NCI-H2196 (cell line): ENCODE measurements around the gene CCDC28B.

Experiments used
- DNase-seq: peaks from one replicate; lab custom pipeline; 2025; ENCODE audit not compliant: unreplicated experiment; lab: John Stamatoyannopoulos, UW

The CCDC28B gene

DNA sequence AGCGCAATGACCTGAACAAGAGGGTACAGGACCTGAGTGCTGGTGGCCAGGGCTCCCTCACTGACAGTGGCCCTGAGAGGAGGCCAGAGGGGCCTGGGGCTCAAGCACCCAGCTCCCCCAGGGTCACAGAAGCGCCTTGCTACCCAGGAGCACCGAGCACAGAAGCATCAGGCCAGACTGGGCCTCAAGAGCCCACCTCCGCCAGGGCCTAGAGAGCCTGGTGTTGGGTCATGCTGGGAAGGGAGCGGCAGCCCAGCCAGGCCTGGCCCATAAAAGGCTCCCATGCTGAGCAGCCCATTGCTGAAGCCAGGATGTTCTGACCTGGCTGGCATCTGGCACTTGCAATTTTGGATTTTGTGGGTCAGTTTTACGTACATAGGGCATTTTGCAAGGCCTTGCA lies 5.4 kb upstream of the CCDC28B start:
- DNase-seq, result no peak

DNA sequence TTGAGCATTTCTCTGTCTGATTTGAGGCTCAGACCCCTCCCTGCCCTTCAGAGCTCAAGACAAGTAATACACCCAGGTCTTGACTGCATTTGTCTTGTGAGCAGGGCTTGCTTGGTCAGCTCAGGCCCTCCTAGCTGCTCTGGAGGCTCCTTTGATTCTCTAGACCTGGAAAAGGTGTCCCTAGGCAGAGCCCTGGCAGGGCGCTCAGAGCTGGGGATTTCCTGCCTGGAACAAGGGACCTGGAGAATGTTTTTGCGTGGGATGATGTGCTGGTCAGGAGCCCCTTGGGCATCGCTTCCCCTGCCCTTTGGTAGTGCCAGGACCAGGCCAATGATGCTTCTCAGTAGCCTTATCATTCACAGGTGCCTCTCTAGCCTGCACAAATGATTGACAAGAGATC lies 4.9 kb upstream of the CCDC28B start:
- no peak for DNase-seq

GRCh38 chr1:32195972-32196823 lies 4.2 kb upstream of the CCDC28B start:
- DNase-seq, result no peak

GRCh38 chr1:32197074-32197473 lies 3.3 kb upstream of the CCDC28B start:
- no peak for DNase-seq

DNA sequence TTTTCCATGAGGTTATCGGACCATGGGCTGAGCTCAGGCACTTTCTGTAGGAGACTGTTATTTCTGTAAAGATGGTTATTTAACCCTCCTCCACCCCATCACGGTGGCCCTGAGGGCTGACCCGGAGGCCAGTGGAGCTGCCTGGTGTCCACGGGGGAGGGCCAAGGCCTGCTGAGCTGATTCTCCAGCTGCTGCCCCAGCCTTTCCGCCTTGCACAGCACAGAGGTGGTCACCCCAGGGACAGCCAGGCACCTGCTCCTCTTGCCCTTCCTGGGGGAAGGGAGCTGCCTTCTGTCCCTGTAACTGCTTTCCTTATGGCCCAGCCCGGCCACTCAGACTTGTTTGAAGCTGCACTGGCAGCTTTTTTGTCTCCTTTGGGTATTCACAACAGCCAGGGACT lies 2.6 kb upstream of the CCDC28B start:
- no peak for DNase-seq

DNA sequence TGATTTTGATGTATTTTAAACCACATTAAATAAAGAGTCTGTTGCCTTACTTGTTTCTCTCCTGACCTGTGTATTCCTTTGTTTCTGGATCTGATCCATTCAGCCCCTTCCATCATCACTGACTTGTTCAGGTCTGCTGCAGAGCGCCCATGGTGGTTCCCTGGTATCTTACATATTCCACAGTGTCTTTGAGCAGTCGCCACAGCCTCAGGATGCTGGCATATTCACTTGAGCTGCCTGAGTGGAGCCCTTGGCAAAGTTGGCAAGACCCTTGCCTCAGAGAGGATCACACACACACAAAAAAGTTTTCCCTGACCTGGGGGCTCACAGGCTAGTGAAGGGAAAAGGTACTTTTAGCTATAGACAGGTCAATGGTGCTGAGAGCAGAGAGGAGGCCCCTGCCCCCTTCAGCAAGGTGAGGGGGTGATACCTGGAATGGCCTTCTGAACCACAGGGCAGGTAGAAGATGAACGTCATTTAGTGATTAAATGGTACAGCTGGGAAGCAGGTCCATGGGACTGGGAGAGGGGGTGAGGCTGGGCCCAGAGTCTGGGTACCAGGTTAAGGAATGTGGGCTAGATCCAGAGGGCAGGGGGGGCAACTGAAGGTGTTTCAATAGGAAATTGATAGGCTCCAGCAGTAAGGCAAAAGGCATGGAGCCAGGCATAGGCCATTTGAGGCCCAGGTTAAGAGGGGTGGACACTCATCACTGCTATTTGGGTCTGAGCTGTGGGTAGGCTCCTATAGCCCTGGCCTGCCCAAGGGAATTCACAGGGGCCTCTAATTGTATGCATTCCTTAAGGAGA lies 2.0 kb upstream of the CCDC28B start:
- DNase-seq, result no peak

GRCh38 chr1:32199043-32199716 lies 1.2 kb upstream of the CCDC28B start:
- DNase-seq, result no peak

DNA sequence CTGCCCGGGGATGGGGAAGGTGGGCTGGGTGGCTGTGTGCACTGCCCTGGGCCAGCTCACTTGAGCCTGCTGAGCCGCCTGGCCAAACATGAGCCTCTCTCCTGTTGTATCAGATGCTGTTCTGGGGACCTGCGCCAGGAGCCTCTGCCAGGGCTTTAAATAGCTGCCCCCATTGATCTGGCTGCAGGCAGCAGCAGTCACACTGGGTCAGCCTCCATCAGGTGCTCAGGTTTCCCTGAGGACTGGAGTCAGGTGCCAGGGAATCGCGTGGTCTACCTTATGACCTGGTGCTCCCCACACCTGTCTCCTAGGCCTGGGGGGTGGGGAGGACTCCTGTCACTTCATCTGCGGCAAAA lies 700 bp upstream of the CCDC28B start:
- peak; percentile 88 for DNase-seq

DNA sequence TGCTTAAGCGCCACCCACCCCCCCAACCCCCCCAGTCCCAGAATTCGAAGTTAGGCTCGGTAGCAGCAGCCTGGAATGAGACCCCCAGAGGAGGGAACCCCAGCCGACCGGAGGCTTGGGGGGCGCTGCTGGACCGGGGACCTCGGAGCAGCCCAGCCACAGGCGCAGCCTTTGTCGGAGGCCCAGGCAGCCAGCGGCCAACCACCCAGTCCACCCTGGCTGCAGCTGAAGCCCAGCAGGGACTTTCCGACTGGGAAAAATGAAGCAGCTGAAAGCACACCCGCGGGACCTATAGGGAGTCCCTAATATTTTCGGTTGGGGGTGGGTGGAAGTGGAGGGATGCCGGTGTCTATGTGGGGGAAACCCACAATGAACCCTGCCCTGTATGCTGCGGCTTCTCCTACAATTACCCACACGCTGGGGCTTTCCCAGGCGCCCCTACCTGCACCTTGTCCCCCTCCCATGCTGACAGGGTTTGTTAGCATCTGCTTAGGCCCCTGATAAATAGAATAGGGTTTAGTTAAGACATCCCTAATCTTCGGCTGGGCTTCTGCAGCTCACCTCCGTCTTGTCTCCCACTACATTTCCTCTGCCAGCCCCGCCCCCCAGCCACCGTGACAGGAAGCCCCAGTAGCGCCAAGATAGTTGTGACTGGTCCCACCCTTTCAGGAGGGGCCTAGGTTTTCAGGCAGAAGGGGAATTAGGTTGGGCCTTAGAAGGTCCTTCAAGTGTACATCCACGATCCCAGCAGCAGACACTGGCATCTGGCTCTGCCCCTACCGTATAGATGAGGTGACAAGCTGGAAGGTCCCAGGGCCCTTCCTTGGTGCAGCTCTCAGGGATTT lies 838 bp downstream of the CCDC28B start:
- DNase-seq, result peak; percentile 41

DNA sequence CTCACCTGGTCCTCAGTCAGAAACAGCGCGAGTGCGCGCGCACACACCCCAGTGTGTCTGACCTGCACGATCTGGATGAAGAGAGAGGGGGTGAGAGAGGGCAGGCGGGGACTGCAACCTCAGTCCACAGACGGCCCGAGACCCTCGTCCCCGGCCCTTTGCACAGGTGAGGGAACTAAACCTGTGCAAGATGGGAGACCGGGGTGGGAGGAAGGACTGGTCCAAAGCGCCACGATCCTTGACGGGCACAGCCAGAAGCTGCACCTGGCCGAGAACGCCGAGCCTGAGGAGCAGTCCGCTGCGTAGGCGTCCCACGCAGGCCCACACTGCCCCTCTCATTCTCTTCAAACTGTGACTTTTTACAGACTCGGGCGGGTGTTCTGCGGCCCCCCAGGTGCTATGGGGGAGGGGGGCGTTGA lies 4.6 kb downstream of the CCDC28B start:
- no peak for DNase-seq

- DNase-seq, result peak; percentile 95
Measured at GRCh38 chr1:32205401-32206370, 5.3 kb downstream of the CCDC28B start, which contains the start of gene IQCC. IQCC (plus strand) TSS chr1:32205671; CDS start chr1:32205682, 11 bp downstream.

DNA sequence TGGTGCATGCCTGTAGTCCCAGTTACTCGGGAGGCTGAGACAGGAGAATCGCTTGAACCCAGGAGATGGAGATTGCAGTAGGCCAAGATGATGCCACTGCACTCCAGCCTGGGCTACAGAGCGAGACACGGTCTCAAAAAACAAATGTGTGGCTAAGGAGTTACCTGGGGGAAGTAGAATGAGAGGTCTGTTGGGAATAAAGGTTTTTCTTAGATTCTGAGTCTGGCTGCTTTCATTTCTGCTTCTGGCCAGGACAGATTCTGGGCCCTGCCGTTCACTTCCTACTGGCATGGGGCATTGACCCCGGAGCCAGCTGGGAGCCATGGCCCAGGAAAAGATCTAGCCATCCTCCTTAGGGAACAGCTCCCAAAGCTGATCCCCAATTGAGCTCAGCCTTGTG lies 8.1 kb downstream of the CCDC28B start:
- DNase-seq, result no peak

DNA sequence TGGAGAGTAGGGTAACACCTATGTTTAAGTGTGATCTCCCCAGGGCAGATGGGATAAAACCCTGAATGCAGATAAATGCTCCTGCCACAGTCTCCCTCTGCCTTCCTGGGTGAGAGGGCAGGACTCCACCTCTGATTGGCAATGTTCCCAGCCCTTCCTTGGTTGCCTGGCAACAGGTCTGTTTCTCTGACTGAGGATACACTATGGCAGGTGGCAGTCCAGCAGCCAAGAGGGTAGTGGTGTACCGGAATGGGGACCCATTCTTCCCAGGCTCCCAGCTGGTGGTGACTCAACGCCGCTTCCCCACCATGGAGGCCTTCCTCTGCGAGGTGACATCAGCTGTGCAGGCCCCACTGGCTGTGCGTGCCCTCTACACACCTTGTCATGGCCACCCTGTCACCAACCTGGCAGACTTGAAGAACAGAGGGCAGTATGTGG lies 8.5 kb downstream of the CCDC28B start, which contains the start of gene DCDC2B:
Gene DCDC2B, plus strand, starts transcription at position 199 of the 438 bp plus-strand sequence. Its CDS starts 5 bp downstream, at position 204.
- peak; percentile 97 for DNase-seq

GRCh38 chr1:32215629-32216480 lies 15.5 kb downstream of the CCDC28B start:
- DNase-seq, result peak; percentile 84

- DNase-seq, result no peak
Measured at GRCh38 chr1:32216566-32216965, 16.2 kb downstream of the CCDC28B start.

GRCh38 chr1:32219022-32219421 lies 18.6 kb downstream of the CCDC28B start:
- no peak for DNase-seq

GRCh38 chr1:32220746-32221580 lies 20.6 kb downstream of the CCDC28B start:
- DNase-seq, result peak; percentile 39
